DND-41 (cell line): ENCODE results near the gene FAM114A1.

Experiments used
- CTCF ChIP-seq: IDR thresholded peaks from 2 replicates; pipeline ENCODE4 v1.5.1; 2012; ENCODE audit warnings: borderline replicate concordance, low read length, moderate library complexity, mild to moderate bottlenecking; ENCODE audit not compliant: poor library complexity, severe bottlenecking; ENCODE audit errors: extremely low read depth
- EZH2 ChIP-seq: IDR thresholded peaks from 3 replicates; pipeline ENCODE4 v1.6.1; 2012; ENCODE audit warnings: borderline replicate concordance, low read depth, mild to moderate bottlenecking, moderate library complexity, low read length, inconsistent platforms; ENCODE audit not compliant: severe bottlenecking

- TF ChIP-seq CTCF (no peak), EZH2 (no peak)
Observed at GRCh38 chr4:38819569-38819968, 48.0 kb upstream of the FAM114A1 start.
